A673 (cell line): ENCODE results near the gene CES3. TPM values are rescaled to one million over a fixed set of nuclear protein-coding genes. Genes with fewer than 3 reads are reported as not detected.
"Not testable (repeated sequence)": the region's sequence is repeated elsewhere in the genome, so short reads cannot be mapped to it uniquely, and the experiment has no call there.

Experiments
- BruUV-seq: library from RNA; stranded (reverse); fragments of 400-500 nt; replicated peaks from 2 replicates; lab custom pipeline; 2021; lab: Mats Ljungman, UMichigan
- CTCF ChIA-PET: fragments of 300-600 bp; sonication (Branson Sonifier 250); formaldehyde crosslinking; loops from one replicate; lab custom pipeline; 2022; ENCODE audit warnings: antibody characterized with exemption; lab: Charles Lee
- POLR2A ChIA-PET: fragments of 300-600 bp; sonication (Branson Sonifier 250); formaldehyde crosslinking; loops from one replicate; lab custom pipeline; 2022; ENCODE audit warnings: antibody characterized with exemption; ENCODE audit not compliant: low non-redundant PET; lab: Charles Lee
- DNase-seq: peaks from one replicate; pipeline ENCODE4 v3.0.0-alpha.2; 2015; ENCODE audit warnings: low spot score
- H3K27ac ChIP-seq: fragments of 200-600 bp; sonication (generic); 2 replicates; pipeline ENCODE4 v1.5.1; 2016; ENCODE audit warnings: mixed run types, low read depth, mild to moderate bottlenecking, mixed read lengths, antibody characterized with exemption, low read length; ENCODE audit not compliant: poor library complexity, severe bottlenecking
- H3K27me3 ChIP-seq: fragments of 200-600 bp; sonication (generic); replicated peaks from 2 replicates; pipeline ENCODE4 v1.6.1; 2017; ENCODE audit warnings: mixed run types, low read depth, mild to moderate bottlenecking, mixed read lengths, antibody characterized with exemption, low read length; ENCODE audit not compliant: insufficient read depth, poor library complexity
- H3K36me3 ChIP-seq: fragments of 200-600 bp; sonication (generic); 2 replicates; pipeline ENCODE4 v1.6.1; 2016; ENCODE audit warnings: mixed run types, mild to moderate bottlenecking, mixed read lengths, antibody characterized with exemption, low read length; ENCODE audit not compliant: insufficient read depth, poor library complexity, severe bottlenecking
- H3K4me1 ChIP-seq: fragments of 200-600 bp; sonication (generic); 2 replicates; pipeline ENCODE4 v1.6.1; 2017; ENCODE audit warnings: mixed run types, mild to moderate bottlenecking, mixed read lengths, antibody characterized with exemption, low read length; ENCODE audit not compliant: insufficient read depth, poor library complexity, severe bottlenecking
- H3K4me3 ChIP-seq: fragments of 200-600 bp; sonication (generic); 2 replicates; pipeline ENCODE4 v1.5.1; 2016; ENCODE audit warnings: low read depth, mixed run types, mild to moderate bottlenecking, mixed read lengths, low read length; ENCODE audit not compliant: poor library complexity, severe bottlenecking
- H3K9me3 ChIP-seq: fragments of 200-600 bp; sonication (generic); 2 replicates; pipeline ENCODE4 v1.6.1; 2016; ENCODE audit warnings: mixed run types, low read depth, mild to moderate bottlenecking, mixed read lengths, antibody characterized with exemption, low read length; ENCODE audit not compliant: poor library complexity, severe bottlenecking
- CTCF ChIP-seq: fragments of 300-800, 200-600 bp; sonication (generic); conservative IDR thresholded peaks from 2 replicates; pipeline ENCODE4 v1.5.1; 2017; ENCODE audit warnings: low read depth, mild to moderate bottlenecking, antibody characterized with exemption, low read length, moderate library complexity, mixed read lengths
- EZH2 ChIP-seq: fragments of 200-600 bp; sonication (generic); IDR thresholded peaks from 2 replicates; pipeline ENCODE4 v1.6.1; 2017; ENCODE audit warnings: borderline replicate concordance, low read depth, mild to moderate bottlenecking, mixed read lengths, antibody characterized with exemption, low read length; ENCODE audit not compliant: poor library complexity, severe bottlenecking
- intact Hi-C: fragments of 100-400 bp; cut with micrococcal nuclease; formaldehyde crosslinking; loops from one replicate; pipeline ENCODE4 v1.10.0; 2022; ENCODE audit not compliant: unreplicated experiment
- total RNA-seq: library from RNA; stranded (reverse); gene quantifications from 2 replicates; pipeline ENCODE4 v1.2.3, GENCODE V29; 2021

CES3 gene
- total RNA-seq, 1 experiment from 2014 or later, result 3.9 TPM

GRCh38 chr16:66956154-66956457 lies 5.0 kb upstream of the CES3 start:
- CTCF ChIA-PET, BruUV-seq, H3K27ac ChIP-seq, POLR2A ChIA-PET, H3K4me3 ChIP-seq, H3K9me3 ChIP-seq, DNase-seq, H3K27me3 ChIP-seq, H3K4me1 ChIP-seq, H3K36me3 ChIP-seq: not testable (repeated sequence)
- intact Hi-C loops, result loop anchor here (5.0 kb wide), 1 partner anchor 196 kb away; the partner anchor contains the start of gene B3GNT9

- ChIA-PET POLR2A (interaction anchor here (0.6 kb wide), 1 partner anchor 551 kb away, joined by 7 read pairs; no protein-coding TSS in a partner anchor), CTCF (interaction anchor here (0.7 to 2.6 kb wide), 4 partner anchors 64 to 531 kb away, joined by 3 to 10 read pairs (median 3); no protein-coding TSS in a partner anchor)
- H3K27ac ChIP-seq, result no peak overlapping the region
- intact Hi-C loops, result loop anchor here (5.0 kb wide), 1 partner anchor 193 kb away; the partner anchor contains the start of gene B3GNT9
- peaks cover 4% of the 10 kb centered on the region for H3K4me1 ChIP-seq
- BruUV-seq, result no TSS peak
- H3K36me3 ChIP-seq, result no peaks in the 10 kb centered on the region
- no peaks in the 10 kb centered on the region for H3K27me3 ChIP-seq
- no peak for TF ChIP-seq EZH2
- no peak for TF ChIP-seq CTCF
- no peaks in the 10 kb centered on the region for H3K9me3 ChIP-seq
- no peak overlapping the region for H3K4me3 ChIP-seq
- DNase-seq, result no peak
Observed at GRCh38 chr16:66958857-66959703, 2.0 kb upstream of the CES3 start.

- ChIA-PET POLR2A (no interaction called here), CTCF (interaction anchor here (0.7 to 2.6 kb wide), 3 partner anchors 195 to 530 kb away, joined by 3 to 10 read pairs (median 3); no protein-coding TSS in a partner anchor)
- Histone ChIP-seq H3K4me1 (peaks cover 4% of the 10 kb centered on the region), H3K36me3 (no peaks in the 10 kb centered on the region), H3K9me3 (no peaks in the 10 kb centered on the region), H3K27me3 (no peaks in the 10 kb centered on the region), H3K27ac (no peak overlapping the region), H3K4me3 (no peak overlapping the region)
- intact Hi-C loops, result loop anchor here (5.0 kb wide), 1 partner anchor 193 kb away; the partner anchor contains the start of gene B3GNT9
- BruUV-seq, result no TSS peak
- DNase-seq, result no peak
- TF ChIP-seq EZH2, result no peak
- no peak for TF ChIP-seq CTCF
Observed at GRCh38 chr16:66959704-66960161, 1.3 kb upstream of the CES3 start.
